ENCODE results near the gene PPP1R3F. TPM values are rescaled to one million over a fixed set of nuclear protein-coding genes. Genes with fewer than 3 reads are reported as not detected.
"Not testable (repeated sequence)": the region's sequence is repeated elsewhere in the genome, so short reads cannot be mapped to it uniquely, and the experiment has no call there.

The PPP1R3F gene
- total RNA-seq, 1 donor, result 5.6 TPM

- no peak for DNase-seq (ENCODE audit: low read depth)
- no peak overlapping the region for H3K4me3 ChIP-seq (ENCODE audit: low read depth, low read length)
- TF ChIP-seq CTCF (IDR thresholded peaks at IDR 0.05; ENCODE audit: insufficient read depth, low read depth, low read length), result no peak
Measured at GRCh38 chrX:49290215-49290614, 20.6 kb downstream of the PPP1R3F start.

- DNase-seq (ENCODE audit: low read depth), result peak; percentile 52
- TF ChIP-seq CTCF (IDR thresholded peaks at IDR 0.05; ENCODE audit: insufficient read depth, low read depth, low read length), result peak; percentile 51
- H3K4me3 ChIP-seq (ENCODE audit: low read depth, low read length), result no peak overlapping the region
Measured at GRCh38 chrX:49291615-49292337, 22.2 kb downstream of the PPP1R3F start.

GRCh38 chrX:49292400-49293362 lies 23.1 kb downstream of the PPP1R3F start:
- H3K4me3 ChIP-seq (ENCODE audit: low read depth, low read length), result no peak overlapping the region
- no peak for DNase-seq (ENCODE audit: low read depth)
- TF ChIP-seq CTCF (IDR thresholded peaks at IDR 0.05; ENCODE audit: insufficient read depth, low read depth, low read length), result no peak

- not testable (repeated sequence) for H3K4me3 ChIP-seq (ENCODE audit: low read depth, low read length); DNase-seq (ENCODE audit: low read depth)
Measured at GRCh38 chrX:49299293-49299692, 29.7 kb downstream of the PPP1R3F start.

GRCh38 chrX:49300703-49301102 lies 31.1 kb downstream of the PPP1R3F start:
- DNase-seq (ENCODE audit: low read depth), result no peak
- TF ChIP-seq CTCF (IDR thresholded peaks at IDR 0.05; ENCODE audit: insufficient read depth, low read depth, low read length), result no peak
- H3K4me3 ChIP-seq (ENCODE audit: low read depth, low read length), result no peak overlapping the region

- TF ChIP-seq CTCF (IDR thresholded peaks at IDR 0.05; ENCODE audit: insufficient read depth, low read depth, low read length), result no peak
- no peak within 1 kb of the TSS for H3K4me3 ChIP-seq (ENCODE audit: low read depth, low read length)
- DNase-seq (ENCODE audit: low read depth), result no peak
Measured at GRCh38 chrX:49303346-49303745, 33.8 kb downstream of the PPP1R3F start, which contains the start of gene GAGE10. GAGE10 (plus strand) TSS chrX:49303646; CDS start chrX:49304860, 1,214 bp downstream.

- not testable (repeated sequence) for DNase-seq (ENCODE audit: low read depth); H3K4me3 ChIP-seq (ENCODE audit: low read depth, low read length)
Measured at GRCh38 chrX:49307775-49308174, 38.2 kb downstream of the PPP1R3F start.

Measured in fibroblast of villous mesenchyme (primary cell).